GM18517 (cell line): Measurements from ENCODE around the gene VWA7.

Experiments used
- ATAC-seq: cut with Tn5 transposase; IDR thresholded peaks from one replicate; pipeline ENCODE4 v1.9.1; 2021; ENCODE audit warnings: mild to moderate bottlenecking, moderate library complexity; ENCODE audit not compliant: unreplicated experiment

Gene VWA7

DNA sequence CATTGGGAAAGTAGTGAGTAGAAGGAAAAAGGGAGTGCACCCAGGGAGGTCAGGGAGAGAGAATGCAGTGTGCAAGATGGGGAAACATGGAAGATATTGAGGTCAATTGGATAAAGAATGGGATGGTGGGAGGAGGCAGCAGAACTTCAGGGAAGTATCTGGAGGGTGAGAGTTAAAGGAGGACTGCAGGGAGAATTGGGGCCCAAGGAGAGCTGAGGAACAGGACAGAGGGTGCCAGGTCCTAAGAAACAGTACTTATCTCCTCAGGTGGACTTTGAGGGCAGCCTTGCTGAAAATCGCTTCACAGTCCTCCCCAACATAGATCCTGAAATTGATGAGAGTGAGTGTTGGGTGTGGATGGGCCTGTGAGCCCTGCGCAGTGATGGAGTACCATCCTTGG is 18.8 kb downstream of the VWA7 start:
- no peak for ATAC-seq

DNA sequence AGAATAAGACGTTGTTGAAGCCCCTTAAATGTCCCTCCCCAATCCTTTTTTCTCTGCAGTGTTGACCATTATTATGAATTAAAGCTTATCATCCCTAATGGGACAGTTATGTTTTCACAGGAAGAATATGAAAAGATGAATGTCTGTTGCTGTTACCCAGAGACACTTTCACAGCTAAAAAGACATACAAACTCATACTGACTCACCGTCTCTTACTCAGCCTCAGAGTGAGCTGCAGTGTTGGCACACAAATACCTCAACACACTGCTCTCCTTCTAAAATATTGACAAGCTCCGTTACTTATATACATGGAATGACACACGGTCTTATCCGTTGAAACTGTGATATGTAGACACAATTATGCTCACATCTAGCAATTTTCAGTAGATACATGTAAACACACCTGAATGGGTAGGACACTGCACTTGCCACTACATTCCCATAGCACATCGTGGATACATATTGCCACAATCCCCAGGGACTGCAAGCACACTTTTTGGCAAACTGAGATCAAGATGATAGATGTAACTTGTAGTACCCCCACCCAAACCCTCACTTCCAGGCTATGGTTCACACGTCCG is 24.3 kb downstream of the VWA7 start:
- no peak for ATAC-seq

DNA sequence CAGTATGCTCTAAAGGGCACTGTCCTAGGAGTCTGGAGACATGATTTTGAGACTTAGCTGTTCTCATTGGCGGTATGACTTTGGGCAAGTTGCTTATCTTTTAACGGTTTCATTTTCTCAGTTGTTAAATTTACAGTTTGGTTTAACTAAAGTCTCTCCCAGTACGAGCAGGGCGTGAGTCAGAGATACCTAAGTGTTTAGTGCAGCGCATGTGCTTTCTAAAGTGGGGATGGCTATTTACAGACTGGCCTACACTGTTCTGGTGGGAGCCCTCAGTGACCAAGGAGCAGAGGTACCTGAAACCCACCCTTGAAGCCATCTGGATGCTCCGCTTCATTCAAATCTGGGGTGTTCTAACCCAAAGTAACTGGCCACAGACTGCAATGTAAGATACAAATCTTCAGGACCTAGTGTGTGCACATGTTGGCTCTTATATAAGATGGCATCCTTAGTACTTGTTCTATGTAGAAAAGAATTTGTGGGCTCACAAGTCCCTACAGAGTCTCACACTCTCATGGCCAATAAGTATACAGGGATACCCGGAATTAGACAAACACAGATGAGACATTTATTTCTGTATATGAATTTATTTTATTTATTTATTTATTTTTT is 26.6 kb downstream of the VWA7 start:
- ATAC-seq, result no peak

DNA sequence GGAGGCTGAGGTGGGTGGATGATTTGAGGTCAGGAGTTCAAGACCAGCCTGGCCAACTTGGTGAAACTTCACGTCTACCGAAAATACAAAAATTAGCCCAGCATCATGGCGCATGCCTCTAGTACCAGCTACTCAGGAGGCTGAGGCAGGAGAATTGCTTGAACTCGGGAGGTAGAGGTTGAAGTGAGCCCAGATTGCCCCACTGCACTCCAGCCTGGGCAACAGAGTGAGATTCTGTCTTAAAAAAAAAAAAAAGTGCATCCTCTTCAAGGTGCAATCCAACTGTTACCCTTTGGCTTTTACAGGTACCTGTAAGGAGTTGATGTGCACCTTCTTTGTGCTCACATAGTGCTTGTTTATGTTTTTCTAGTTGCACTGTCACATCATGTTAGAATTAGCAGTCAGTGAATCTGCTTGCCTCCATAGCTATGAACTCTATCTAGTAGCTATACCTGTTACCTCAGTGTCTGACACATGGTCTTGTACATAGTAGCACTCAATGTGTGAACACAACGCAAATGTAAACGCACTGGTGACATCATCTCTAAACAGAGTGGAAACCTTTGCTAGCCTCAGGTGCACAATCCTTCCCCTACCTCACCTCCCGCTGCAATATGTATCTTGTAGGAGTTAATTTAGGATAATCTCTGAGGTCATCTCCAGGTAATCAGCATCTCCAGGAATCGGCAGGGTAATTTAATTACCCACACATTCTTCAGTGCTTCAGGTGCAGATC is 27.7 kb downstream of the VWA7 start:
- no peak for ATAC-seq

DNA sequence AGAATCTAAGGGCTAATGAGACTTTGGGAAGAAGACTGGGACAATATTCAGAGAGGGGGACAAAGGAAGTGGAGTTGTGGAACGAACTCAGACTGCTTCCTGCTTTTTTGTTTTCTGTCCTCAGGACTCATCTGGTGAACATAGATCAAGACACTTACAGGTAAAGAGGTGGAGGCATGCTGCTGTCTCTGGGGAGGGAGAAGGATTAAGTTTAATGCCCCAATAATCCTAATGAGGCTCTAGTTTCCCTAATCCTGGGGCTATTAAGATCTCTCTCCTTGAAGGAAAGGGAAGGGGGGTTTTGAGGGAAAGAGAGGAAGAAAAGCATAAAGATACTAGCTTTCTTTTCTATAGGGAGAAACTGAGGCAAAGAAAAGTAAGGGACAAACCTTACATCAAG is 32.7 kb downstream of the VWA7 start:
- ATAC-seq, result no peak

DNA sequence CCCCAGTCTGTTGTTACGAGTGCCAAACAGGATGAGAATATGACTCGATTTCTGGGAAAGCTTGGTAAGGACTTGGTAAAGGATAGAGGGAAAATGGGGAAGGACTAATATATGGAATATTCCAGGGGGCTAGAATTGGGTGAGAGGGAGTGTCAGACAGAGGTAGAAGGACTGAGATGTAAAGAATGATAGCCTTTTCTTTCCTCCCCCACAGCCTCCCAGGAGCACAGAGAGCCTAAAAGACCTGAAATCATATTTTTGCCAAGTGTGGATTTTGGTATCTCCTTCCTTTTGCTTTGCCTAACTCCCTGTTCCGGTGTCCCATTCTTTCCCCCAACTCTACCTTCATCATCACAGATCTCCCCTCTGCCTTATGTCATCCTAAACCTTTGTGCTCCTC is 34.2 kb downstream of the VWA7 start:
- ATAC-seq, result no peak

DNA sequence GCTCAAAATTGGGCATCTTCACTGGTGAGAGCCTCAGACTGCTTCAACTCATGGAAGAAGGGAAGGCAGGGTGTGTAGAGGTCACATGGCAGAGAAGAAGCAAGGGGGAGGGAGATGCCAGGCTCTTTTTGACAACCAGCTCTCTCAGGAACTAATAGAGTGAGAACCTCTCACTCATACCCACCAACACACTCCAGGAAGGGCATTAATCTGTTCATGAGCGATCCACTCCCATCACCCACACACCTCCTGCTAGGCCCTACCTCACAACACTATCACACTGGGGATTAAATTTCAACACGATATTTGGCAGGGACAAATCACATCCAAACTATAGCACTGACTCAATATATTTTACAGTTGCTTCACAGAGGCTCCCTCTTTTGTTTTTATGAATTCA is 35.3 kb downstream of the VWA7 start:
- no peak for ATAC-seq

DNA sequence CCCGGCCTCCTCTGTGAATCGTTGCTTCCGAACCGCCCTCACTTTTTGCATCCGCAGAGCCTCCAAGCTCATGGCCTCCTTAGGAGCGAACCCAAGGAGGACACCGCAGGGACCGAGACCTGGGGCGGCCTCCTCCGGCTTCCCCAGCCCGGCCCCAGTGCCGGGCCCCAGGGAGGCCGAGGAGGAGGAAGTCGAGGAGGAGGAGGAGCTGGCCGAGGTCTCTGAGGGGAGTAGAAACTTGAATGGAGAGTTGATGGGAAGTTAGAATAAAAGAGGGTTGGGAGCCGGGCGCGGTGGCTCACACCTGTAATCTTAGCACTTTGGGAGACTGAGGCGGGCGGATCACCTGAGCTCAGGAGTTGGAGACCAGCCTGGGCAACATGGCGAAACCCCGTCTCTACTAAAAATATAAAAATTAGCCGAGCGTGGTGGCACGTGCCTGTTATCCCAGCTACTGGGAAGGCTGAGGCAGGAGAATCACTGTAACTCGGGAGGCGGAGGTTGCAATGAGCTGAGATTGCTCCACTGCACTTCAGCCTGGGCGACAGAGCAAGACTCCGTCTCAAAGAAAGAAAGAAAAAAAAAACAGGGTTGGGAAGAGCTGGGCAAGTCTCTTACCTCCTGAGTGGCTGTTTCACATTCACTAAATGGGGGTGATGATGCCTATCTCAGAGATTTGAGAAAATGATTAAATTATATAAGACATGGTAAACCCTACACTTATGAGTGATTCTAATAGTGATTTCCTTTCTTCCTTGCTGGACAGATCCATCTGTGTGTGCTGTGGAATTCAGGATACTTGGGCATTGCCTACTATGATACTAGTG is 36.5 kb downstream of the VWA7 start:
- ATAC-seq, result no peak

DNA sequence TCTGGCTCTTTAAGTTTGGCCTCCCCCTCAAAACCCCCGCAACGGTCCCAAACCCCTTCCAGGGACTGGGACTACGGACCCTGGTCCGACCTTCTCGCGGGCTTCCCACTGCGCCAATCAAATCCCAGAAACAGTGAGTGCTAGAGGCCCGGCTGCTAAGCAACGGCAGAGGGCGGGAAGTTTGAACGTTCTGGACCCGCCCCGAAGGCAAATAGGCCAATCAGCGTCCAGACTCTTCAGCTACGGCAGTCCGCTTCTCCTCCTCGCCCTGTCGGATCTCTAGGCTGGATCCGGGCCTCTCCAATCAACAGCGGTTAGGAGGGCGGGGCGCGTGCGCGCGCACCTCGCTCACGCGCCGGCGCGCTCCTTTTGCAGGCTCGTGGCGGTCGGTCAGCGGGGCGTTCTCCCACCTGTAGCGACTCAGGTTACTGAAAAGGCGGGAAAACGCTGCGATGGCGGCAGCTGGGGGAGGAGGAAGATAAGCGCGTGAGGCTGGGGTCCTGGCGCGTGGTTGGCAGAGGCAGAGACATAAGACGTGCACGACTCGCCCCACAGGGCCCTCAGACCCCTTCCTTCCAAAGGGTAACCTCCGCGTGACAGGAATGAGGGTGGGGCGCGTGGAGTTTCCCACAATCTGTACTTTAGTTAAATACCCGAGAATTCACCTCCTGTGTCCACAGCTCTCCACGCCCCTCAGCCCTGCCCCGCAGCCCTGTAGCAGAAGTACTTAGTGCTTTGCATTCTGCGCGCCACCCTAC is 37.3 kb downstream of the VWA7 start, which contains the start of gene MSH5:
TSS of gene MSH5 (plus strand) at position 367 of the 758 bp plus-strand sequence. CDS start 462 bp downstream, outside the sequence.
- peak; percentile 71 for ATAC-seq

DNA sequence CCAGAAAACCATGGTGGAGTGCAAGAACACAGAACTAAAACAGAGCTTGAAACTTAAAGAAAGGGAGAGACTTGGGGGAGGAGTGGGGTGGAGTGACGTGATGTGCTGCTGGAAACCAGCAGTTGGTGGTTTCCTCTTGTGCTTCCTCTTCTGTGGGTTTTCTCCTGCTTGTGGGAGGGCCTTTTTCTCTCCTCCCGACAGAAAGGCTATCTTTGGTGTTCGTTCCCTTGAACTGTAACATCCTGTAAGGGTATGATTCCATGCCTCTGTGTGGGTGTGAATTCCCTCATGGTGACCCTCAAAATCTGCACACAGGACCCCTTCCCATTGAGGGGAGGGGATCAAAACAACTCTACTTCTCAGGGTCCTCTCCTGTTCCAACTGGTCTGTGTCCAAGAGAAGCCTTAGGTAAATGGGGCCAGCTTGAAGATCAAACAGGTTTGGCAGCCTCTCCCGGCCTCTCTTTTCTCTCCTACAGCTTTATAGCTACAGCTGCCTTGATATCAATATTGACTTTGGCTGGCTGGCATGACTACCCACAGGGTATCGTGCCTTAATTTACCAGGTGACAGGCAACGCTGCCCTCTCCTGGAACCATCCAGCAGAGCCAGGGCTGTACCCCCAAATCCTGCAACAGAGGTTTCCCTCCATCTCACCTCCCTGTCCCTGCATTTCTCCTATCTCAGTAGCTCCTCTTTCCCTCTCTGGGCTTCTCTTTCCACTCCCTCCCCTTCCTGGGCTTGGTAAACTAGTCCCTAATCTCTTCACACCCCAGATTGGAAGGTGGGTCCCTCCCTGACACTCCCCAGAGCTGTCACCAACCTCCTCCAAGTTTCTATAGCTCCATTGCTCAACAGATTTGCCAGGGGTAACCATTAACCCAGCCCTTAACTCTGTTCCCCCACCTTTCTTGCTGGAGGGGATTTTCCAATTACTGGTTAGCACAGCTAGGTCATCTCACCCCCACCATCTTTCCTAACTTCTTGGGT is 38.8 kb downstream of the VWA7 start:
- ATAC-seq, result no peak

DNA sequence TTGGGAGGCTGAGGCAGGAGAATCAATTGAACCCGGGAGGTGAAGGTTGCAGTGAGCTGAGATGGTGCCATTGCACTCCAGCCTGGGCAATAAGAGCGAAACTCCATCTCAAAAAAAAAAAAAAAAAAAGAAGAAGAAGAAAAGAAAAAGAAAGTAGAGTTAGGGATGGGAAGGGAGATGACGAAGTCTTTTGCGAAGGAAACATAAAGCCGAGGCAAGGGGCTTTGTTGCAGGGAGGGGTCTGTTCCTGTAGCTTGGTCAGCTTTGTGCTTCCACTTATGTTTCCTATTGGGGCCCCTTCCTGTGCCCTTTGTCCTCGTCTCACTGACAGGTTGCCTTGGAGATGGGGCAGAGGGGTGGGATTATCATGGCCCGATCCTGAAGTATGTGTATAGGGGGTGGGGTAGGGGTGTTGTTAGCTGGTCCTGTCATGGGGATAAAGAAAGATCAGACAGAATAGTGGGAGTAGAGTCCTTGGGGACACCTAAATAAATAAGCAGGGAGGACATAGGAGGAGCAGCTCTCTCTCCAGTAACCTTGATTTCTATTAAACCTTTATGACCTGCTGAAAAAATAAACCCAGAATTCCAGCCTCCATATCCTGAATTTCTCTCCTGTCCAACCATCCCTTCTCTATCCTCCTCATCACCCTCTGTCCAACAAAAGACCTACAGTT is 39.7 kb downstream of the VWA7 start:
- ATAC-seq, result no peak

DNA sequence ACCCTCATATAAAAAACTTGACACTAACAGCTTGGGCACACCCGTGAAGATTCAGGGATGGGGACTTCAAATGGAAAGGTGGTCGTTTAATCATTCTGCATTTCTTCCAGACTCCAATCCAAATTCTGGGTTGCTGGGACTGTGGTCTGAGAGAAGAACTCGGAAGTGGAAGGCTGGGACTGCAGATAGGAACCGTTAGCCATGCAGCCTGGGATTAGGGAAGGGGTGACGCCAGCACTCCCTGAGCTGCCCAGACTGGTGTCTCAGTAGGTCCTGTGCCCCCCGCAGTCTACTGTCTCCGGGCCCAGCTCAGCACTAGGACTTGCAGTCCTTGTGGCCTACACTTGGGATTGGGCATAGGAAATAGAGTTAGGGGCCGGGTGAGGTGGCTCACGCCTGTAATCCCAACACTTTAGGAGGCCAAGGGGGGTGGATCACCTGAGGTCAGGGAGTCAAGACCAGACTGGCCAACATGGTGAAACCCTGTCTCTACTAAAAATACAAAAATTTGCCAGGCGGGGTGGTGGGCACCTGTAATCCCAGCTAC is 40.3 kb downstream of the VWA7 start:
- ATAC-seq, result no peak

DNA sequence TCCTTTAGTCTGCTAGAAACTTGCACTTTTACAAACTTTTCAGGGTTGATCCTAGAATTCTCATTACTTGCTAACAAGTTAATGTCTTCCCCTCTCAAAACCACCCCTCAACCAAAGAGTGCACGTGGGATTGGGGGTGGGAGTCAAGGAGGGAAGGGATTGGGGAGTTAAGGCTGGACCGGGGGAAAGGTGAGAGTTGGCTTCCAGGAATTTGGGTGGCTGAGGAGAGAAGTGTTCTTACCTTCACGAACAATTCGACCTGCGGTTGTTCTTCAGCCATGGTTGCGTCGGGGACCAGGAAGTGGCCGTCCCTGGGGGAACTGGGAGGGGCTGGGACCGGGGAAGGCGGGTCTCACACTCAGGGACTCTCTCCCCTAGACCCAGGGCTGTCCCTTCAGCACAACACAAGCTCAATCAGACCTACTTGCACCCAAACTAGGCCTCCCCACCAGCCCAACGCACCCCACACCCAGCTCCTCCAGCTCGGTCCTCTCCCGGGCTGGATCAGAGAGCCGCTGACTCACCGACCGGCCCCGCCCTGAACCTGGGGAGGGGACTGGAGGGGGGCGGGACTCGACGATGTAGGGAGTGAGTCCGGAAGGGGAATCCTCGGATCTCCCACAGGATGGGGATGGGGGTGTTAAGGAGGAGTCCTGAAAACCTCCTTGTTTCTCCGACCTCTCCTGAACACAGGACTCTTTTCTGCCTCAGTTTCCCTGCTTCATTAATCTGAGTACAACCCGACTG is 40.9 kb downstream of the VWA7 start, which contains the start of gene CLIC1:
TSS of gene CLIC1 (minus strand) at position 510 of the 747 bp plus-strand sequence. CDS start at position 280, 230 bp downstream.
- ATAC-seq, result no peak

DNA sequence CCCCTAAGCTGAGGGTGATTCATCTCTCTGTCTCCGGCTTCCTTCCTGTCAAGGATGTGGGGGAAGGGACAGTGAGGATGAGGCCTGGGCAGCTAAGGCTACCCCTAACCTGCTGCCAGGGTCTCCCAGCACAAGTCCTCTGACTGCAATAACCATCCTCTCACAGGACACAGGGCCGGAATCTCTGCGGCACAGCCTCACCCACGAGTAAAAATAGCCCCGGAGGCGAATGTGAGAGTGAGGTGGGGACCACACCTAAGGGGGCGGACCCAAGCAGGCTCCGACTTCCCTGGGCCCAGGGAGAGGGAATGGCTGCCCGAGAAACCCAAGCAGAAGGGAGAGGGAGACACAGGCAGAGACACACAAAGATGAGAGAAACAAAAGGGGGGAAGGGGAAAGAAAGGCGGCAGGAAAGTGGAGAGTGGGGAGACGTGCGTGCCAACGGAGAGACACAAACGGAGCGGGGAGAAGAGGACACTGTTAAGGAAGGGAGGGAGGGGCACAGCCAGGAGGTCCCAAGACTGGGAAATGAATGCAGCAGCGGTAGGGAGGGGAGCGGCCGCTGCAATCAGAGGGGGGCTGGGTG is 42.2 kb downstream of the VWA7 start:
- no peak for ATAC-seq

DNA sequence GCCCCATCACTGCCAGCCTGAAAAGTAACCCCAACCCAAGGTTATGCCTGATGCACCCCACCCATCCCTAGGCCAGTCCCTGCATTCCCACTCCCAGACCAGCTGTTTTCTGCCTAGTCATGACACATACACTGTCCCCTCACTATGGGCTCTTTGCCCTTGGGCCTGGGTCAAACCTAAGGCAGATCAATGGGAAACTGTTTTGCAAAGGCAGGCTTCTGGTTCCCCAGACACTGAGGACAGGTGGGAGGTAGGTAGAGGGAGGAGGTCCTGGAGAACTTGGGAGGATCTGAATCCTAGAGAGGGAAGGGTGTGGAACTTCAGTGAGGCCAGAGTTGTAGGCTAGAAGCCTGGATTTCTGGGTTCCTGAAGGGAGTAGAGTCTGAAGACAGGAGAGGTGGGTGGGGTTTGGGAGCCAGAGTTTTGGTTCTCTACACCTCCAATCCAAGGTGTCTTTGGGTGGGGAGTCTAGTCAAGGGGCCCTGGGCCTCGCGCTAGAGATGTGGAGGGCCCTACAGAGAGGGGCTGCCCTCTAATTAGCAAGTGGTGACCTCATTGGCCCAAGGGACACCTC is 42.8 kb downstream of the VWA7 start:
- no peak for ATAC-seq

DNA sequence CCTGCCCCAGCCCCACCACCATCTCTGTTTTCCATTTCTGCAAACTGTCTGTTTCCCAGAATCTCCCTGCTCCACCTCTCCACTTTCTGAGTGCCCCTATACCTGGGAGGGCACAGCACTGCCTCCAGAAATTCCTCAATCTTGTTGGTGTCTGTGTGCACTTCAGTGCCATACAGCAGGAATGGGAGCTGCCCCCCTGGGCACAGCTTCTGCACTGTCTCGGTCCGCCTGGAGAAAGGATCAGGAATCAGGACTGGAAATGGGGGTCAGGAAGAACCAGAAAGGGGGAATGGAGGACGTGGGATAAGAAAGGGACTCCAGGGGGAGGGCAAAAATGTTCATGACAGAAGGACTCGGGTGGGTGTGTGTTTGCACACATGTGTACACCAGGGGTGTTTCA is 43.4 kb downstream of the VWA7 start:
- ATAC-seq, result no peak

DNA sequence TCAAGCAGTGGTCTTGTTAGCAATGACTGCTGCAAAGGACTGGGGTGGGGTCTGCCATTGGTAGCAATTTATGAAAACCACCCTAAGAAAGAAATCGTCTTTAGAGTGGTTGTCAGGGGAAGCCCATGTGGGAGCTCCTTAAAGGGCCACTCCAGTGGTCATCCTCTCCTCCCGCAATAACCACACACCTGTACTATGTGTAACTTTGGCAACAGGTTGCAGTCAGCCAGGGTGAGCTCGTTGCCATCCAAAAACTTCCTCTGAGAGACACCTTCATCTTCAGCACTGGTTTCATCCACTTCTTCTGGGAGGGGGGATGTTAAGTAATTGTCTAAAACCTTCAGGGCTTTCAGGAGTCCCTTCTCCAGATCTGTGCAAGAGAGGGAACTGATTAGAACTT is 45.1 kb downstream of the VWA7 start:
- ATAC-seq, result no peak
